ENCODE measurements around the gene YES1. TPM values are rescaled to one million over a fixed set of nuclear protein-coding genes. Genes with fewer than 3 reads are reported as not detected.

The YES1 gene
- total and polyA plus RNA-seq, 2 of the 8 experiments (the other 6 are each of a cell fraction or from before 2014, with no cell fraction given), result 14.8 to 94.3 TPM

- POLR2A ChIA-PET (ENCODE audit: partially characterized antibody), result interaction anchor here (0.9 to 1.5 kb wide), 3 partner anchors 16 to 50 kb away, joined by 3 to 6 read pairs (median 4); partner anchors contain the start of gene TYMS
- H3K9me3 ChIP-seq (ENCODE audit: insufficient read depth in 2 of 2, low read depth in 1 of 2, low read length in 1 of 2), result no peaks in the 10 kb centered on the region
- no peak overlapping the region for H2BK12ac ChIP-seq (ENCODE audit: low read depth, low read length)
- H4K91ac ChIP-seq (replicated peaks; ENCODE audit: insufficient read length, low read length), result no peak overlapping the region
- H3K14ac ChIP-seq (ENCODE audit: insufficient read length), result no peak overlapping the region
- H2BK120ac ChIP-seq (replicated peaks; ENCODE audit: low read depth, low read length), result no peak overlapping the region
- no peak overlapping the region for H3K9ac ChIP-seq (replicated peaks in 1 of 4; ENCODE audit: extremely low read depth in 1 of 4, low read depth in 3 of 4, low read length in 3 of 4)
- no peaks in the 10 kb centered on the region for H3K27me3 ChIP-seq (replicated peaks in 1 of 4; ENCODE audit: control insufficient read depth in 3 of 4, extremely low read depth in 1 of 4, insufficient read depth in 3 of 4, low read length in 3 of 4)
- no peak overlapping the region for H2BK15ac ChIP-seq (ENCODE audit: low read length)
- no peak overlapping the region for H3K4ac ChIP-seq (replicated peaks; ENCODE audit: insufficient read length, low read depth, low read length)
- H2BK5ac ChIP-seq (ENCODE audit: low read depth, low read length), result no peak overlapping the region
- H3K23me2 ChIP-seq (ENCODE audit: low read depth, low read length), result peaks cover 8% of the 10 kb centered on the region; the same call in 1 of the 2 replicates
- no peak overlapping the region for H3K18ac ChIP-seq (ENCODE audit: extremely low read depth, low read length)
- no peak overlapping the region for H3K4me3 ChIP-seq (ENCODE audit: extremely low read depth in 1 of 4, insufficient read depth in 2 of 4, low read depth in 3 of 4, low read length in 4 of 4)
- H3K79me2 ChIP-seq (ENCODE audit: control insufficient read depth in 1 of 2, insufficient read depth in 2 of 2, low read length in 2 of 2), result peaks cover 12 to 39% of the 10 kb centered on the region in 2 experiments
- H3K36me3 ChIP-seq (ENCODE audit: control insufficient read depth in 2 of 4, insufficient read depth in 4 of 4, low read length in 3 of 4), result peaks cover 0 to 21% (median 1%) of the 10 kb centered on the region in 4 experiments; a peak in 3 of 8 replicates
- H2AK5ac ChIP-seq (ENCODE audit: low read depth, low read length), result no peak overlapping the region
- no peak for FAIRE-seq
- CTCF ChIA-PET (ENCODE audit: partially characterized antibody), result interaction anchor here (0.6 to 4.5 kb wide), 8 partner anchors 10 to 123 kb away, joined by 3 to 20 read pairs (median 4); no protein-coding TSS in a partner anchor
- 95% methylated on average over 10 of the region's 10 CpGs; no CpG with 5 or more reads in 1 of the 2 experiments for WGBS, 2 experiments (ENCODE audit: extremely low coverage in 1 of 2, insufficient coverage in 1 of 2, insufficient read length in 1 of 2, insufficient replicate concordance in 2 of 2, low coverage in 1 of 2, low lambda C conversion rate in 2 of 2, missing lambda C conversion rate in 1 of 2)
- H4K5ac ChIP-seq (ENCODE audit: insufficient read length, low read depth, low read length), result no peak overlapping the region
- H2BK20ac ChIP-seq (ENCODE audit: low read length), result no peak overlapping the region
- H3K4me1 ChIP-seq (replicated peaks in 1 of 4; ENCODE audit: control insufficient read depth in 3 of 4, insufficient read depth in 4 of 4, low read length in 3 of 4), result peaks cover 0 to 3% (median 1%) of the 10 kb centered on the region in 4 experiments; a peak in 2 of 7 replicates
- H3K56ac ChIP-seq (replicated peaks; ENCODE audit: insufficient read length, low read depth, low read length), result no peak overlapping the region
- H3K27ac ChIP-seq (ENCODE audit: low read depth, low read length), result no peak overlapping the region
- H2AFZ ChIP-seq (ENCODE audit: low read length), result no peak overlapping the region
- H4K20me1 ChIP-seq (replicated peaks in 1 of 2; ENCODE audit: control insufficient read depth in 1 of 2, insufficient read depth in 2 of 2, low read length in 2 of 2), result peaks cover 3 to 6% of the 10 kb centered on the region in 2 experiments
- no peak overlapping the region for H4K8ac ChIP-seq (ENCODE audit: extremely low read depth, insufficient read depth, low read length)
- no peak overlapping the region for H3K23ac ChIP-seq (ENCODE audit: insufficient read length)
- H3K79me1 ChIP-seq (ENCODE audit: low read depth, low read length), result peaks cover 11% of the 10 kb centered on the region; the same call in 1 of the 2 replicates
- peak in 1 of 2 experiments; percentile 11 for DNase-seq (ENCODE audit: low read depth in 1 of 2, low spot score in 2 of 2)
- no peak overlapping the region for H3K4me2 ChIP-seq (ENCODE audit: insufficient read depth in 1 of 2, low read depth in 2 of 2, low read length in 2 of 2)
- TF ChIP-seq TBP (IDR thresholded peaks at IDR 0.05; ENCODE audit: low read depth, low read length), result no peak
- no peak for TF ChIP-seq SRF (IDR thresholded peaks at IDR 0.05; ENCODE audit: low read depth, low read length)
- no peak for TF ChIP-seq TAF1 (IDR thresholded peaks at IDR 0.05; ENCODE audit: low read depth, low read length)
- no peak for TF ChIP-seq FOSL1 (IDR thresholded peaks at IDR 0.05; ENCODE audit: insufficient read depth, low read depth, low read length)
- TF ChIP-seq BRCA1 (IDR thresholded peaks at IDR 0.05; ENCODE audit: low read depth, low read length), result no peak
- no peak for TF ChIP-seq MAX (IDR thresholded peaks at IDR 0.05)
- TF ChIP-seq CTCF (IDR thresholded peaks at IDR 0.05; ENCODE audit: control extremely low read depth in 1 of 3, insufficient read depth in 1 of 3, low read depth in 1 of 3, low read length in 3 of 3), result no peak
- TF ChIP-seq PHF8 (conservative IDR thresholded peaks at IDR 0.05; ENCODE audit: low read depth, low read length), result no peak
- TF ChIP-seq GTF2F1 (IDR thresholded peaks at IDR 0.05; ENCODE audit: borderline replicate concordance, low read depth, low read length), result no peak
- no peak for TF ChIP-seq POU5F1 (IDR thresholded peaks at IDR 0.05; ENCODE audit: low read depth, low read length)
- TF ChIP-seq CHD2 (IDR thresholded peaks at IDR 0.05; ENCODE audit: low read length), result no peak
Observed at GRCh38 chr18:708096-708495, 103.9 kb downstream of the YES1 start.
